GM23248 (cell line): ENCODE measurements around the gene IL1RAPL2. TPM values are rescaled to one million over a fixed set of nuclear protein-coding genes. Genes with fewer than 3 reads are reported as not detected.
"Not testable (repeated sequence)": the region's sequence is repeated elsewhere in the genome, so short reads cannot be mapped to it uniquely, and the experiment has no call there.

ENCODE experiments used
- DNase-seq: peaks from one replicate; pipeline ENCODE4 v3.0.0-alpha.2; 2015
- H2AFZ ChIP-seq: fragments of 200-600 bp; sonication (generic); 2 replicates; pipeline ENCODE4 v1.6.1; 2016; ENCODE audit warnings: antibody characterized with exemption
- H3F3A ChIP-seq: fragments of 200-600 bp; sonication (generic); 2 replicates; pipeline ENCODE4 v1.6.1; 2016; ENCODE audit warnings: mild to moderate bottlenecking, antibody characterized with exemption, mixed run types; ENCODE audit not compliant: insufficient read depth
- H3K27ac ChIP-seq: fragments of 200-600 bp; sonication (generic); 2 replicates; pipeline ENCODE4 v1.5.1; 2016; ENCODE audit warnings: mild to moderate bottlenecking
- H3K27me3 ChIP-seq: fragments of 200-600 bp; sonication (generic); replicated peaks from 2 replicates; pipeline ENCODE4 v1.6.1; 2016; ENCODE audit warnings: mild to moderate bottlenecking; ENCODE audit not compliant: insufficient read depth
- H3K36me3 ChIP-seq: fragments of 200-600 bp; sonication (generic); 2 replicates; pipeline ENCODE4 v1.6.1; 2016; ENCODE audit warnings: low read depth, mild to moderate bottlenecking
- H3K4me1 ChIP-seq: fragments of 200-600 bp; sonication (generic); 2 replicates; pipeline ENCODE4 v1.6.1; 2016; ENCODE audit warnings: mild to moderate bottlenecking; ENCODE audit not compliant: insufficient read depth
- H3K4me2 ChIP-seq: fragments of 200-600 bp; sonication (generic); one replicate; pipeline ENCODE4 v1.6.1; 2016; ENCODE audit warnings: mild to moderate bottlenecking; ENCODE audit not compliant: unreplicated experiment
- H3K4me3 ChIP-seq: fragments of 200-600 bp; sonication (generic); 2 replicates; pipeline ENCODE4 v1.5.1; 2016; ENCODE audit warnings: mild to moderate bottlenecking
- H3K79me2 ChIP-seq: fragments of 200-600 bp; sonication (generic); 2 replicates; pipeline ENCODE4 v1.6.1; 2016; ENCODE audit warnings: mild to moderate bottlenecking; ENCODE audit not compliant: insufficient read depth
- H3K9ac ChIP-seq: fragments of 200-600 bp; sonication (generic); 2 replicates; pipeline ENCODE4 v1.6.1; 2016; ENCODE audit warnings: mild to moderate bottlenecking
- H3K9me2 ChIP-seq: fragments of 200-600 bp; sonication (generic); 2 replicates; pipeline ENCODE4 v1.6.1; 2016; ENCODE audit warnings: mixed run types, mild to moderate bottlenecking, moderate library complexity; ENCODE audit not compliant: insufficient read depth
- H3K9me3 ChIP-seq: fragments of 200-600 bp; sonication (generic); one replicate; pipeline ENCODE4 v1.6.1; 2017; ENCODE audit warnings: low read depth
- H4K20me1 ChIP-seq: fragments of 200-600 bp; sonication (generic); 2 replicates; pipeline ENCODE4 v1.6.0; 2016; ENCODE audit not compliant: insufficient read depth
- EZH2 ChIP-seq: fragments of 200-600 bp; sonication (generic); IDR thresholded peaks from 2 replicates; pipeline ENCODE4 v1.6.1; 2018; ENCODE audit warnings: antibody characterized with exemption, mild to moderate bottlenecking; ENCODE audit not compliant: insufficient read depth, poor library complexity, severe bottlenecking
- EZH2phosphoT487 ChIP-seq: fragments of 200-600 bp; sonication (generic); IDR thresholded peaks from 2 replicates; pipeline ENCODE4 v1.6.1; 2018; ENCODE audit warnings: antibody characterized with exemption, moderate library complexity, mild to moderate bottlenecking, low read depth; ENCODE audit not compliant: insufficient read depth
- WGBS, 2 experiments: methylation state at CpG; one replicate each; pipeline ENCODE4 v1.1.6; 2015 to 2017; ENCODE audit warnings: low lambda C conversion rate in 2 of 2, low coverage in 1 of 2; ENCODE audit errors: missing lambda C conversion rate in 2 of 2; 5-methylcytosine and 5-hydroxymethylcytosine counted together
- in situ Hi-C: fragments of 300-500 bp; cut with MboI; formaldehyde crosslinking; loops from 2 replicates; pipeline ENCODE4 v1.15.0; 2020
- polyA plus RNA-seq: library from polyadenylated mRNA; unstranded; fragments of >200 nt; fragmentation: Nextera tagmentation; extraction: Ambion mirVana; gene quantifications from 2 replicates; pipeline ENCODE4 v1.2.1, GENCODE V29; 2016
- total RNA-seq: library from RNA; depleted of rRNA; stranded (reverse); fragments of >200 nt; shearing (Covaris generic); gene quantifications from 2 replicates; pipeline ENCODE4 v1.2.3, GENCODE V29; 2014

The IL1RAPL2 gene
- total and polyA plus RNA-seq, 2 experiments from 2014 or later: not detected

DNA sequence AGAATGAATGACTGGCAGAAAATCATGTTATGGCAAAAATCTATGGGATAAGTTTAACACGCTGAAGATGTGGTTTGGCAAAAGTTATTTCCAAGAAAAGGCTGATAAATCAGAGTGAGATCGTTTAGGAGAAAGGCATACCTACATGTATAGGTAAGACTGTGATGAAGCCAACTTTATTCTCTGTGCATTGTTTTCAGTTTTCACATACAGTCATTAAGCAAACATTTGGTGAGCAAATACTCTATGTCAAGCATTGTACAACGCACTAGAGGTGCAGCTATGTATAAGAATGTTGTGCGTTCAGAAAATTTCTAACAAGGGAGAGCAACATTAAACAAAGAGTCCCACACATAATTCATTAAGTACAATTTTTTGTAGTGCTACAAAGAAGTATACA is 532.8 kb downstream of the IL1RAPL2 start:
- no peaks in the 10 kb centered on the region for H3K9me3 ChIP-seq
- H3K9me2 ChIP-seq: no peaks in the 10 kb centered on the region
- no peak overlapping the region for H2AFZ ChIP-seq
- no peak overlapping the region for H3K4me3 ChIP-seq
- H3K79me2 ChIP-seq: no peaks in the 10 kb centered on the region
- no peaks in the 10 kb centered on the region for H3K27me3 ChIP-seq
- H3K9ac ChIP-seq: no peak overlapping the region
- WGBS, 2 experiments: 27% methylated on average over 4 of the region's 4 CpGs
- H3K4me2 ChIP-seq: no peak overlapping the region
- H3F3A ChIP-seq: no peaks in the 10 kb centered on the region
- no peaks in the 10 kb centered on the region for H3K4me1 ChIP-seq
- no peaks in the 10 kb centered on the region for H4K20me1 ChIP-seq
- in situ Hi-C loops: no loop called here
- H3K36me3 ChIP-seq: no peaks in the 10 kb centered on the region
- no peak overlapping the region for H3K27ac ChIP-seq
- DNase-seq: no peak
- no peak for TF ChIP-seq EZH2phosphoT487
- TF ChIP-seq EZH2: no peak

DNA sequence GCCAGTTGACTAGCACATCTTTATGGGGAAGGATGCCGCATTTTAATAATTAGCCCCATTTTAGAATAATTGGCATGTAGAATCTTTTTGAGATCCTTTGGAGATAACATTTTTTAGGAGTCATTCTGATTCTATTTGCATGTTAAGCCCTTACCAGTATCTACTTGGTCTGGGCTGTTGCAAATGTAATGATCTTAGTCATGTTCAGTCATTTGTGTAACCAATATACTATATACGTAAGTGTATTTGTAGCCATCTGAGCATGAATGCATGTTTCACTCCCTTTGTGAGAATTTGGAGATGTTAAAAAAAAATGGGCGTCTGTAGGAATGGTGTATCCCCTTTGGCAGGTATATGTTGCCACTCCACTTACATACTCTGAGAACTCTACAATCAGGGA is 535.4 kb downstream of the IL1RAPL2 start:
- H3K9me2 ChIP-seq: no peaks in the 10 kb centered on the region
- no peaks in the 10 kb centered on the region for H3K27me3 ChIP-seq
- TF ChIP-seq EZH2 (no peak), EZH2phosphoT487 (no peak)
- H3K4me1 ChIP-seq: no peaks in the 10 kb centered on the region
- H3F3A ChIP-seq: no peaks in the 10 kb centered on the region
- no peaks in the 10 kb centered on the region for H3K9me3 ChIP-seq
- no peak overlapping the region for H3K4me3 ChIP-seq
- in situ Hi-C loops: no loop called here
- H3K4me2 ChIP-seq: no peak overlapping the region
- H3K27ac ChIP-seq: no peak overlapping the region
- no peaks in the 10 kb centered on the region for H3K36me3 ChIP-seq
- H3K79me2 ChIP-seq: no peaks in the 10 kb centered on the region
- DNase-seq: no peak
- no peaks in the 10 kb centered on the region for H4K20me1 ChIP-seq
- H2AFZ ChIP-seq: no peak overlapping the region
- H3K9ac ChIP-seq: no peak overlapping the region
- 17 to 22% methylated on average over 3 of the region's 3 CpGs for WGBS, 2 experiments

DNA sequence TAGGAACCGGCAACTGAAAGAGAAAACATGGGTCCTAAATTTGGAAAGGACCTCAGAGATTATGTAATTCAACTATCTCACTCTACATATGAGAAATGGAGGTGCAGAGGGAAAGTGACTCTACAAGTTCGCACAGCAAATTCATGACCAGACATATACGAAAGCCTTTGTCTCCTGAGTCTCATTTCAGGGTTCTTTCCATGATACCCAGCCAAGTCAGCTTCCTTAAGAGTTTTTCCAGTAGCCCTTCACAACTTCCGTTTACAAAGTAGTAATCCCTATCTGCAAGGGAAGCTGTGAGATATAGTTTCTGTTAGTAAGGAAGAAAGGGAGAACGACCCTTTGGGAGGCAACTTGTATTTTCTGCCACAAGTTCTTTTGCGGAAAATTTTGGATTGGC is 543.9 kb downstream of the IL1RAPL2 start:
- no peak overlapping the region for H3K4me2 ChIP-seq
- H3K27me3 ChIP-seq: no peaks in the 10 kb centered on the region
- no peaks in the 10 kb centered on the region for H3F3A ChIP-seq
- no peak for TF ChIP-seq EZH2phosphoT487
- H3K36me3 ChIP-seq: no peaks in the 10 kb centered on the region
- WGBS, 2 experiments: 28% methylated on average over 6 of the region's 6 CpGs
- no peak overlapping the region for H3K4me3 ChIP-seq
- no peak overlapping the region for H2AFZ ChIP-seq
- no peak overlapping the region for H3K27ac ChIP-seq
- H4K20me1 ChIP-seq: no peaks in the 10 kb centered on the region
- no peaks in the 10 kb centered on the region for H3K9me3 ChIP-seq
- no peaks in the 10 kb centered on the region for H3K9me2 ChIP-seq
- H3K4me1 ChIP-seq: no peaks in the 10 kb centered on the region
- no peaks in the 10 kb centered on the region for H3K79me2 ChIP-seq
- DNase-seq: no peak
- no peak overlapping the region for H3K9ac ChIP-seq
- in situ Hi-C loops: no loop called here

DNA sequence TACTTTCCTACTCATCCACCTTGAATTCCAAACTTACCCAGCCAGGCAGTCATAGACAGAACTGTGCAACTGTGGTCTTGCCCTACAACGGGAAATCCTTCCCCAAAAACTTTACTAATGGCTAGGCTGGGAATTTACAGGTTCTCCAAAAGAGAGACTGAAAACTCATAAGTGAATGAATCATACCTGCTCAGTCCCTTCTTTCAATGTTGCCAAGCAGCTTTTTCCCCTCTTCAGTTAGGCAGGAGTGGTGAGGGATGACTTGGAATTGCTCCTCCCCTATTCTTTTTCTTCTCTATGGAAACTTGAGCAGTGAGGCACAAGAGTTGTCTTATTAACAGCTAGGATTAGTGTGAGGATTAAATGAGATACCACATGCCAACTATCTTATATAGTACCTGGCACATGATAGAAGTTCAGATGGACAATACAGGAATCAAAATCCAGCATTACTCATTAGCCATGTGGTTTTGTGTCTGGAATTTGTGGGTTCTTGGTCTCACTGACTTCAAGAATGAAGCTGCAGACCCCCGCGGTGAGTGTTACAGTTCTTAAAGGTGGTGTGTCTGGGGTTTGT is 548.6 kb downstream of the IL1RAPL2 start:
- H3F3A ChIP-seq: no peaks in the 10 kb centered on the region
- H3K9me2 ChIP-seq: no peaks in the 10 kb centered on the region
- no peaks in the 10 kb centered on the region for H3K4me1 ChIP-seq
- H3K4me3 ChIP-seq: no peak overlapping the region
- no peaks in the 10 kb centered on the region for H3K36me3 ChIP-seq
- in situ Hi-C loops: no loop called here
- no peak overlapping the region for H2AFZ ChIP-seq
- H3K4me2 ChIP-seq: no peak overlapping the region
- H3K9ac ChIP-seq: no peak overlapping the region
- WGBS, 2 experiments: 44 to 67% methylated on average over 3 of the region's 3 CpGs
- no peaks in the 10 kb centered on the region for H3K79me2 ChIP-seq
- no peaks in the 10 kb centered on the region for H3K27me3 ChIP-seq
- H3K9me3 ChIP-seq: no peaks in the 10 kb centered on the region
- DNase-seq: no peak
- H4K20me1 ChIP-seq: no peaks in the 10 kb centered on the region
- H3K27ac ChIP-seq: no peak overlapping the region
- no peak for TF ChIP-seq EZH2
- no peak for TF ChIP-seq EZH2phosphoT487

DNA sequence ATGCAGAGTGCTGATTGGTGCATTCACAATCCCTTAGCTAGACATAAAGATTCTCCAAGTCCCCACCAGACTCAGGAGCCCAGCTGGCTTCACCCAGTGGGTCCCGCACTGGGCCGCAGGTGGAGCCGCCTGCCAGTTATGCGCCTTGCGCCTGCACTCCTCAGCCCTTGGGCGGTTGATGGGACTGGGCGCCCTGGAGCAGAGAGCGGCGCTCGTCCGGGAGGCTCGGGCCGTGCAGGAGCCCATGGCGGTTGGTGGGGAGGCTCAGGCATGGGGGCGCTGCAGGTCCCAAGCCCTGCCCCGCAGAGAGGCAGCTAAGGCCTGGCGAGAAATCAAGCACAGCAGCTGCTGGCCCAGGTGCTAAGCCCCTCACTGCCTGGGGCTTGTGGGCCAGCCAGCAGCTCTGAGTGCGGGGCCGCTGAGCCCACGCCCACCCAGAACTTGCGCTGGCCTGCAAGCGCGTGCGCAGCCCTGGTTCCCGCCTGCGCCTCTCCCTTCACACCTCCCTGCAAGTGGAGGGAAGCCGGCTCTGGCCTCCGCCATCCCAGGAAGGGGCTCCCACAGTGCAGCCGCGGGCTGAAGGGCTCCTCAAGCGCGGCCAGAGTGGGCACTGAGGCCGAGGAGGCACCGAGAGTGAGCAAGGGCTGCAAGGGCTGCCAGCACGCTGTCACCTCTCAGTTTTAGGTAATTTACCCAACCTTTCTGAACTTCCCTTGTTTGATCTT is 549.8 kb downstream of the IL1RAPL2 start:
- H3K4me3 ChIP-seq, H3K27ac ChIP-seq, H2AFZ ChIP-seq, in situ Hi-C loops, H3F3A ChIP-seq, H3K4me2 ChIP-seq, H3K9me2 ChIP-seq, H3K4me1 ChIP-seq, H3K9ac ChIP-seq, H3K9me3 ChIP-seq, H3K79me2 ChIP-seq, H4K20me1 ChIP-seq, DNase-seq, H3K27me3 ChIP-seq, H3K36me3 ChIP-seq: not testable (repeated sequence)
- whole genome bisulfite sequencing, 2 experiments: 69 to 76% methylated on average over 11 to 33 of the region's 35 CpGs
